HEK293 (cell line): ENCODE results near the gene ENDOG.

Experiments used
- CTCF ChIA-PET: fragments of 350-600 bp; formaldehyde crosslinking; extraction: SDS; loops from one replicate; lab custom pipeline; 2021; ENCODE audit warnings: antibody characterized with exemption; lab: Yijun Ruan, JAX
- POLR2A ChIA-PET: fragments of 300-600 bp; formaldehyde crosslinking; extraction: SDS; loops from one replicate; lab custom pipeline; 2020; ENCODE audit warnings: antibody characterized with exemption, inconsistent platforms; lab: Yijun Ruan, JAX
- H3K27ac ChIP-seq: fragments of 200-500 bp; sonication (Bioruptor generic); 2 replicates; pipeline ENCODE4 v1.5.1; 2014; ENCODE audit warnings: low read depth, low read length, control low read depth, inconsistent platforms; ENCODE audit errors: extremely low read depth
- H3K36me3 ChIP-seq, 2 experiments: fragments of 200-500 bp in 1 of 2; sonication (Bioruptor generic) in 1 of 2; 1 replicate in 1 of 2; 2 replicates in 1 of 2; pipeline ENCODE4 v1.5.1; 2014 to 2017; ENCODE audit warnings: inconsistent platforms in 2 of 2, low read length in 2 of 2; ENCODE audit not compliant: control insufficient read depth in 2 of 2, insufficient read depth in 1 of 2
- H3K4me1 ChIP-seq: fragments of 200-500 bp; sonication (Bioruptor generic); 2 replicates; pipeline ENCODE4 v1.5.1; 2014; ENCODE audit warnings: mild to moderate bottlenecking, low read length, inconsistent platforms; ENCODE audit not compliant: control insufficient read depth, insufficient read depth
- H3K4me3 ChIP-seq: 2 replicates; pipeline ENCODE4 v1.5.1; 2011; ENCODE audit warnings: low read depth, mild to moderate bottlenecking, control low read depth, low read length, moderate library complexity
- H3K9me3 ChIP-seq: fragments of 200-500 bp; sonication (Bioruptor generic); 2 replicates; pipeline ENCODE4 v1.5.1; 2014; ENCODE audit warnings: low read depth, low read length, inconsistent platforms; ENCODE audit not compliant: control insufficient read depth, insufficient read depth
- EGR2 ChIP-seq: fragments of 450-650 bp; formaldehyde crosslinking; IDR thresholded peaks from 2 replicates; pipeline ENCODE4 v1.5.1; 2016; ENCODE audit warnings: low read depth, missing biosample characterization, missing genetic modification characterization
- IKZF3 ChIP-seq: fragments of 450-650 bp; IDR thresholded peaks from 2 replicates; pipeline ENCODE4 v1.5.0; 2018; ENCODE audit warnings: missing biosample characterization, mild to moderate bottlenecking, missing genetic modification characterization, moderate library complexity
- ZBTB10 ChIP-seq: fragments of 450-650 bp; formaldehyde crosslinking; IDR thresholded peaks from 2 replicates; pipeline ENCODE4 v1.5.1; 2016; ENCODE audit warnings: missing biosample characterization, missing genetic modification characterization
- ZBTB6 ChIP-seq: fragments of 450-650 bp; formaldehyde crosslinking; IDR thresholded peaks from 2 replicates; pipeline ENCODE4 v1.5.1; 2017; ENCODE audit warnings: missing biosample characterization, missing genetic modification characterization
- ZNF274 ChIP-seq, 2 experiments: fragments of 200-500 bp in 1 of 2; fragments of 450-650 bp in 1 of 2; sonication (Bioruptor generic) in 1 of 2; formaldehyde crosslinking in 1 of 2; IDR thresholded peaks; 2 replicates each; pipeline versions ENCODE4 v1.5.1 to v1.6.1; 2014 to 2016; ENCODE audit warnings: borderline replicate concordance in 1 of 2, inconsistent platforms in 1 of 2, low read length in 1 of 2, missing biosample characterization in 1 of 2, missing genetic modification characterization in 1 of 2
- ZNF366 ChIP-seq: fragments of 450-650 bp; formaldehyde crosslinking; conservative IDR thresholded peaks from 2 replicates; pipeline ENCODE4 v1.5.1; 2016; ENCODE audit warnings: missing biosample characterization, missing genetic modification characterization
- ZNF426 ChIP-seq: fragments of 450-650 bp; formaldehyde crosslinking; IDR thresholded peaks from 2 replicates; pipeline ENCODE4 v1.5.1; 2017; ENCODE audit warnings: missing biosample characterization, missing genetic modification characterization, mild to moderate bottlenecking, inconsistent platforms, moderate library complexity
- ZNF658 ChIP-seq: fragments of 450-650 bp; formaldehyde crosslinking; IDR thresholded peaks from 2 replicates; pipeline ENCODE4; 2016; ENCODE audit warnings: missing biosample characterization, missing genetic modification characterization
- ZNF791 ChIP-seq: fragments of 450-650 bp; formaldehyde crosslinking; IDR thresholded peaks from 2 replicates; pipeline ENCODE4 v1.5.1; 2016; ENCODE audit warnings: missing biosample characterization, missing genetic modification characterization
- TF ChIP-seq, protein P1 (sequence below): fragments of 450-650 bp; formaldehyde crosslinking; IDR thresholded peaks from 2 replicates; pipeline ENCODE4 v1.5.1; 2016; ENCODE audit warnings: missing biosample characterization, missing genetic modification characterization
- TF ChIP-seq, protein P2 (sequence below): fragments of 450-650 bp; formaldehyde crosslinking; IDR thresholded peaks from 2 replicates; pipeline ENCODE4 v1.5.1; 2016; ENCODE audit warnings: missing biosample characterization, missing genetic modification characterization

Gene ENDOG

DNA sequence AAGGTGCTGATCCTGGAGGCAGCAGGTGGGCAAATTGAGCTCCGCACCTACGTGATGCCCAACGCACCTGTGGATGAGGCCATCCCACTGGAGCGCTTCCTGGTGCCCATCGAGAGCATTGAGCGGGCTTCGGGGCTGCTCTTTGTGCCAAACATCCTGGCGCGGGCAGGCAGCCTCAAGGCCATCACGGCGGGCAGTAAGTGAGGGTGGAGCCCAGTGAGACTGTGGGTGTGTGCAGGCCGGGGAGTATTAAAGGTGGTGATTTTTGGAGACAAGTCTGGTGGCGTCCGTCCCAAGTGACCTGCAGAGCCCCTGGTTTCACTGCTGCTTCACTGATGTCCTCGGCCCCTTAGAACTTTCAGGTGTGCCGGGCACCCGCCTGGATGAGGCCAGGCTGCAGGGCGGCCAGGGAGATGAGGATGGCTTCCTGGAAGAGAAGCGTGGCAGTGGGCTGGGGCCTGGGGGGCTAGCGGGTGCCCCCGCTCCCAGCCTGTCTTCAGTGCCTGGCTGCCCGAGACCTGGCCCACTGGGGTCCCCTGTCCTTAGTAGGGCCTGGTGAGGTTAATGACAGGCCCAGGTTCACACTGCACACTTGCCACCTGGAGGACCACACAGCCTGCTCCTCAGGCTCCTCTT, 4.2 kb downstream of the ENDOG start:
- no peak overlapping the region for H3K27ac ChIP-seq
- ChIA-PET POLR2A (interaction anchor here (0.5 kb wide), 2 partner anchors 13 to 119 kb away, joined by 3 to 4 read pairs; no protein-coding TSS in a partner anchor), CTCF (no interaction called here)

GRCh38 chr9:128823362-128823902, 5.1 kb downstream of the ENDOG start:
- H3K4me3 ChIP-seq: no peak overlapping the region
- ChIA-PET CTCF (interaction anchor here (1.1 kb wide), 1 partner anchor 105 kb away, joined by 3 read pairs; no protein-coding TSS in a partner anchor), POLR2A (no interaction called here)
- no peaks in the 10 kb centered on the region for H3K9me3 ChIP-seq
- TF ChIP-seq ZNF791 (tag by site-specific recombination): no peak
- TF ChIP-seq ZNF366 (tag by site-specific recombination): no peak
- no peak for TF ChIP-seq IKZF3 (tag by site-specific recombination)
- no peak for TF ChIP-seq ZNF426 (tag by site-specific recombination)
- no peak for TF ChIP-seq ZNF274 (IDR thresholded peaks at IDR 0.05; ENCODE audit: low read length)
- TF ChIP-seq ZNF274 (tag by site-specific recombination; IDR thresholded peaks at IDR 0.05; ENCODE audit: borderline replicate concordance): no peak
- TF ChIP-seq ZBTB6 (tag by site-specific recombination): no peak
- TF ChIP-seq ZBTB10 (tag by site-specific recombination): no peak
- no peak for TF ChIP-seq ZNF658 (tag by site-specific recombination)
- no peaks in the 10 kb centered on the region for H3K4me1 ChIP-seq
- no peak overlapping the region for H3K27ac ChIP-seq
- peaks cover 8 to 82% of the 10 kb centered on the region in 2 experiments; a peak in 2 of 3 replicates for H3K36me3 ChIP-seq

More for the DNA sequence above, 4.2 kb downstream of the ENDOG start:
- Histone ChIP-seq H3K4me1 (no peaks in the 10 kb centered on the region), H3K4me3 (no peak overlapping the region), H3K36me3 (peaks cover under 1 to 73% of the 10 kb centered on the region in 2 experiments; a peak in 2 of 3 replicates), H3K9me3 (no peaks in the 10 kb centered on the region)
- TF ChIP-seq, protein P1, sequence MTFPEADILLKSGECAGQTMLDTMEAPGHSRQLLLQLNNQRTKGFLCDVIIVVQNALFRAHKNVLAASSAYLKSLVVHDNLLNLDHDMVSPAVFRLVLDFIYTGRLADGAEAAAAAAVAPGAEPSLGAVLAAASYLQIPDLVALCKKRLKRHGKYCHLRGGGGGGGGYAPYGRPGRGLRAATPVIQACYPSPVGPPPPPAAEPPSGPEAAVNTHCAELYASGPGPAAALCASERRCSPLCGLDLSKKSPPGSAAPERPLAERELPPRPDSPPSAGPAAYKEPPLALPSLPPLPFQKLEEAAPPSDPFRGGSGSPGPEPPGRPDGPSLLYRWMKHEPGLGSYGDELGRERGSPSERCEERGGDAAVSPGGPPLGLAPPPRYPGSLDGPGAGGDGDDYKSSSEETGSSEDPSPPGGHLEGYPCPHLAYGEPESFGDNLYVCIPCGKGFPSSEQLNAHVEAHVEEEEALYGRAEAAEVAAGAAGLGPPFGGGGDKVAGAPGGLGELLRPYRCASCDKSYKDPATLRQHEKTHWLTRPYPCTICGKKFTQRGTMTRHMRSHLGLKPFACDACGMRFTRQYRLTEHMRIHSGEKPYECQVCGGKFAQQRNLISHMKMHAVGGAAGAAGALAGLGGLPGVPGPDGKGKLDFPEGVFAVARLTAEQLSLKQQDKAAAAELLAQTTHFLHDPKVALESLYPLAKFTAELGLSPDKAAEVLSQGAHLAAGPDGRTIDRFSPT (tag by site-specific recombination): peak; percentile 57
- TF ChIP-seq, protein P2, sequence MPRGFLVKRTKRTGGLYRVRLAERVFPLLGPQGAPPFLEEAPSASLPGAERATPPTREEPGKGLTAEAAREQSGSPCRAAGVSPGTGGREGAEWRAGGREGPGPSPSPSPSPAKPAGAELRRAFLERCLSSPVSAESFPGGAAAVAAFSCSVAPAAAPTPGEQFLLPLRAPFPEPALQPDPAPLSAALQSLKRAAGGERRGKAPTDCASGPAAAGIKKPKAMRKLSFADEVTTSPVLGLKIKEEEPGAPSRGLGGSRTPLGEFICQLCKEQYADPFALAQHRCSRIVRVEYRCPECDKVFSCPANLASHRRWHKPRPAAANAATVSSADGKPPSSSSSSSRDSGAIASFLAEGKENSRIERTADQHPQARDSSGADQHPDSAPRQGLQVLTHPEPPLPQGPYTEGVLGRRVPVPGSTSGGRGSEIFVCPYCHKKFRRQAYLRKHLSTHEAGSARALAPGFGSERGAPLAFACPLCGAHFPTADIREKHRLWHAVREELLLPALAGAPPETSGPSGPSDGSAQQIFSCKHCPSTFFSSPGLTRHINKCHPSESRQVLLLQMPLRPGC (tag by site-specific recombination): no peak
- 0 out of 2 replicates have a peak, but pooled peaks have one; percentile 1 for TF ChIP-seq EGR2 (tag by site-specific recombination)
